SK-N-SH treated with all-trans-retinoic acid at 6 μM for 48 hours (cell line): Measurements from ENCODE around the gene CHCHD4.

Experiments used
- ATAC-seq: fragments of 200-7000 bp; cut with Tn5 transposase; 3 replicates; pipeline ENCODE4 v1.9.1; 2020; ENCODE audit warnings: mild to moderate bottlenecking, moderate library complexity
- CSDC2 ChIP-seq: fragments of 250-450 bp; sonication (Bioruptor Pico); IDR thresholded peaks from 2 replicates; pipeline ENCODE4 v1.5.0; 2020; ENCODE audit warnings: mild to moderate bottlenecking, moderate library complexity
- ESRRG ChIP-seq: fragments of 250-450 bp; sonication (Bioruptor Pico); IDR thresholded peaks from 2 replicates; pipeline ENCODE4 v1.6.1; 2021; ENCODE audit warnings: mild to moderate bottlenecking
- GLIS3 ChIP-seq: fragments of 250-450 bp; sonication (Bioruptor Pico); IDR thresholded peaks from 2 replicates; pipeline ENCODE4 v1.5.0; 2020; ENCODE audit warnings: mild to moderate bottlenecking, moderate library complexity
- ISL1 ChIP-seq: fragments of 250-450 bp; sonication (Bioruptor Pico); IDR thresholded peaks from 2 replicates; pipeline ENCODE4 v2.1.2; 2022; ENCODE audit warnings: mild to moderate bottlenecking, moderate library complexity
- OSR1 ChIP-seq: fragments of 250-450 bp; sonication (Bioruptor Pico); IDR thresholded peaks from 2 replicates; pipeline ENCODE4 v1.8.0; 2022; ENCODE audit warnings: moderate library complexity, mild to moderate bottlenecking, inconsistent platforms
- POU6F1 ChIP-seq: fragments of 250-450 bp; sonication (Bioruptor Pico); IDR thresholded peaks from 2 replicates; pipeline ENCODE4 v1.8.0; 2021; ENCODE audit warnings: low read depth, mild to moderate bottlenecking, moderate library complexity, borderline replicate concordance
- PPARA ChIP-seq: fragments of 250-450 bp; sonication (Bioruptor Pico); IDR thresholded peaks from 2 replicates; pipeline ENCODE4 v1.5.0; 2020; ENCODE audit warnings: mild to moderate bottlenecking, borderline replicate concordance
- RARB ChIP-seq: fragments of 250-450 bp; sonication (Bioruptor Pico); IDR thresholded peaks from 2 replicates; pipeline ENCODE4 v1.8.0; 2021; ENCODE audit warnings: mild to moderate bottlenecking, moderate library complexity
- SNAI2 ChIP-seq: fragments of 250-450 bp; sonication (Bioruptor Pico); IDR thresholded peaks from 2 replicates; pipeline ENCODE4 v1.5.0; 2020; ENCODE audit warnings: mild to moderate bottlenecking, moderate library complexity
- TCF4 ChIP-seq: fragments of 250-450 bp; sonication (Bioruptor Pico); IDR thresholded peaks from 2 replicates; pipeline ENCODE4 v1.8.0; 2021; ENCODE audit warnings: mild to moderate bottlenecking, moderate library complexity, borderline replicate concordance
- TOX ChIP-seq: fragments of 250-450 bp; sonication (Bioruptor Pico); IDR thresholded peaks from 2 replicates; pipeline ENCODE4 v1.8.0; 2021; ENCODE audit warnings: mild to moderate bottlenecking, moderate library complexity, borderline replicate concordance
- TSHZ2 ChIP-seq: fragments of 250-450 bp; sonication (Bioruptor Pico); IDR thresholded peaks from 2 replicates; pipeline ENCODE4 v1.5.0; 2020; ENCODE audit warnings: mild to moderate bottlenecking, moderate library complexity
- ZC3H10 ChIP-seq: fragments of 250-450 bp; sonication (Bioruptor Pico); IDR thresholded peaks from 2 replicates; pipeline ENCODE4 v1.5.1; 2021; ENCODE audit warnings: mild to moderate bottlenecking, moderate library complexity
- ZFP3 ChIP-seq: fragments of 250-450 bp; sonication (Bioruptor Pico); IDR thresholded peaks from 2 replicates; pipeline ENCODE4 v1.5.0; 2020; ENCODE audit warnings: mild to moderate bottlenecking, moderate library complexity
- ZFP30 ChIP-seq: fragments of 450-650 bp; formaldehyde crosslinking; IDR thresholded peaks from 2 replicates; pipeline ENCODE4 v1.5.0; 2022; ENCODE audit warnings: mild to moderate bottlenecking, moderate library complexity
- ZNF565 ChIP-seq: fragments of 450-650 bp; formaldehyde crosslinking; conservative IDR thresholded peaks from 2 replicates; pipeline ENCODE4 v1.5.0; 2020; ENCODE audit warnings: low read depth, mild to moderate bottlenecking, moderate library complexity
- ZNF70 ChIP-seq: fragments of 450-650 bp; formaldehyde crosslinking; IDR thresholded peaks from 2 replicates; pipeline ENCODE4 v1.5.0; 2020; ENCODE audit warnings: mild to moderate bottlenecking, moderate library complexity
- ZNF8 ChIP-seq: fragments of 450-650 bp; formaldehyde crosslinking; IDR thresholded peaks from 2 replicates; pipeline ENCODE4 v1.5.0; 2020; ENCODE audit warnings: mild to moderate bottlenecking, moderate library complexity
- TF ChIP-seq, protein P1 (sequence below): fragments of 250-450 bp; sonication (Bioruptor Pico); IDR thresholded peaks from 2 replicates; pipeline ENCODE4 v1.5.1; 2020; ENCODE audit warnings: low read depth, mild to moderate bottlenecking, moderate library complexity
- TF ChIP-seq, protein P2 (sequence below): fragments of 250-450 bp; sonication (Bioruptor Pico); IDR thresholded peaks from 2 replicates; pipeline ENCODE4 v1.5.1; 2021; ENCODE audit warnings: mild to moderate bottlenecking, moderate library complexity
- TF ChIP-seq, protein P3 (sequence below): fragments of 250-450 bp; sonication (Bioruptor Pico); IDR thresholded peaks from 2 replicates; pipeline ENCODE4 v1.8.0; 2020; ENCODE audit warnings: mild to moderate bottlenecking, moderate library complexity, borderline replicate concordance

Gene CHCHD4

GRCh38 chr3:14119651-14120050 lies 5.0 kb downstream of the CHCHD4 start:
- no peak for ATAC-seq
- no peak for TF ChIP-seq OSR1
- no peak for TF ChIP-seq TCF4
- TF ChIP-seq ESRRG (CRISPR knock-in tag), result no peak
- no peak for TF ChIP-seq PPARA (CRISPR knock-in tag)
- no peak for TF ChIP-seq ZC3H10 (CRISPR knock-in tag)
- TF ChIP-seq TOX, result no peak
- TF ChIP-seq, protein P1, sequence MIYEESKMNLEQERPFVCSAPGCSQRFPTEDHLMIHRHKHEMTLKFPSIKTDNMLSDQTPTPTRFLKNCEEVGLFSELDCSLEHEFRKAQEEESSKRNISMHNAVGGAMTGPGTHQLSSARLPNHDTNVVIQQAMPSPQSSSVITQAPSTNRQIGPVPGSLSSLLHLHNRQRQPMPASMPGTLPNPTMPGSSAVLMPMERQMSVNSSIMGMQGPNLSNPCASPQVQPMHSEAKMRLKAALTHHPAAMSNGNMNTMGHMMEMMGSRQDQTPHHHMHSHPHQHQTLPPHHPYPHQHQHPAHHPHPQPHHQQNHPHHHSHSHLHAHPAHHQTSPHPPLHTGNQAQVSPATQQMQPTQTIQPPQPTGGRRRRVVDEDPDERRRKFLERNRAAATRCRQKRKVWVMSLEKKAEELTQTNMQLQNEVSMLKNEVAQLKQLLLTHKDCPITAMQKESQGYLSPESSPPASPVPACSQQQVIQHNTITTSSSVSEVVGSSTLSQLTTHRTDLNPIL, result no peak
- TF ChIP-seq CSDC2 (CRISPR knock-in tag), result no peak
- no peak for TF ChIP-seq SNAI2
- TF ChIP-seq POU6F1 (CRISPR knock-in tag), result no peak
- TF ChIP-seq ZFP30 (CRISPR knock-in tag), result no peak

DNA sequence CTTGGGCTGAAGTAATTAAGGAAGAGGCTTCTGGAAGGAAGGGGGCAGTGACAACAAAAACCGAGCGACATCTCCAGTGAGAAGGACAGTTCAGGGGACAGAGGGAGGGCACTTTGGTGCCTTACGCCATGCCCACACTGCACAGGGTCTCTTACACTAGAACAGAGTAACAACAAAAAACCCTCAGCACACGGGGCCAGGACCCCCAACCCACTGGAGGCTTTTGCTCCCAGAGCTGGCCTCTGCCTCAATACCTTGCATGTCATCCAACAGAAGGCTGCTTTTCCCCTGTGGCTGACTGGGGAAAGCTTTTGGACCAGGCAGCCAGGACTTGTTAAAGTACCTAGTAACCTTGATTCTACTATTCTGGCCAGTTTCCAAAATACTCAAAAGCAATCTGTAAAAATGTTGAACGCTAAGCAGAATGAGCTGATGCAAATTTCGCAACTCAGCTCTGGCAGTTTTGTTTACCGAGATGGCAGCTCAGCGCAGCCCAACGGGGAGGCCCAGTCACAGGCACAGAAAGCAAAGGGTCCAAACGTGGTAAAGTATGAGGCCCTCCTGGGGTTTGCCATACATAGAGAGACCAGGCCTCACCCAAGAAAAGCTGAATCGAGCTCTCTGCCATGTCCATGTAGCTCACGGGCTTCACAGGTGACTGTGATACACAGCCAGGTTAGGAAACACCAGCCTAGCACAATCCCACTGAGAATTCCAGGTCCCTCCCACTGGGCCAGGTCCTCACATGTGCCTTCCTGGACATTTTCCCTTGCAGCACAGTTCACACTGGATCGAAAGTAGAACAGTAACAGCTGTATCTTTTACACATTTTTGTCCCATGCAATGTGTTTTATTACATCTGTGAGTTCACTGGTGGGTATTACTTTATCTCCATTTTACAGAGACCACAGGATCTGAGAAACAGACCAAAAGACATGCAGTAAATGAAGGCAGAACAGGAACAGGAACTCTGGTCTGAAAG lies 6.0 kb downstream of the CHCHD4 start:
- no peak for TF ChIP-seq ZFP30 (CRISPR knock-in tag)
- TF ChIP-seq, protein P1, result no peak
- TF ChIP-seq ZC3H10 (CRISPR knock-in tag), result no peak
- no peak for TF ChIP-seq PPARA (CRISPR knock-in tag)
- no peak for TF ChIP-seq SNAI2
- TF ChIP-seq CSDC2 (CRISPR knock-in tag), result no peak
- TF ChIP-seq ISL1 (CRISPR knock-in tag), result no peak
- TF ChIP-seq, protein P2, sequence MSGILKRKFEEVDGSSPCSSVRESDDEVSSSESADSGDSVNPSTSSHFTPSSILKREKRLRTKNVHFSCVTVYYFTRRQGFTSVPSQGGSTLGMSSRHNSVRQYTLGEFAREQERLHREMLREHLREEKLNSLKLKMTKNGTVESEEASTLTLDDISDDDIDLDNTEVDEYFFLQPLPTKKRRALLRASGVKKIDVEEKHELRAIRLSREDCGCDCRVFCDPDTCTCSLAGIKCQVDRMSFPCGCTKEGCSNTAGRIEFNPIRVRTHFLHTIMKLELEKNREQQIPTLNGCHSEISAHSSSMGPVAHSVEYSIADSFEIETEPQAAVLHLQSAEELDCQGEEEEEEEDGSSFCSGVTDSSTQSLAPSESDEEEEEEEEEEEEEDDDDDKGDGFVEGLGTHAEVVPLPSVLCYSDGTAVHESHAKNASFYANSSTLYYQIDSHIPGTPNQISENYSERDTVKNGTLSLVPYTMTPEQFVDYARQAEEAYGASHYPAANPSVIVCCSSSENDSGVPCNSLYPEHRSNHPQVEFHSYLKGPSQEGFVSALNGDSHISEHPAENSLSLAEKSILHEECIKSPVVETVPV, result no peak
- TF ChIP-seq ESRRG (CRISPR knock-in tag), result no peak
- no peak for TF ChIP-seq ZNF70 (CRISPR knock-in tag)
- no peak for TF ChIP-seq TOX
- TF ChIP-seq GLIS3 (CRISPR knock-in tag), result no peak
- TF ChIP-seq, protein P3, sequence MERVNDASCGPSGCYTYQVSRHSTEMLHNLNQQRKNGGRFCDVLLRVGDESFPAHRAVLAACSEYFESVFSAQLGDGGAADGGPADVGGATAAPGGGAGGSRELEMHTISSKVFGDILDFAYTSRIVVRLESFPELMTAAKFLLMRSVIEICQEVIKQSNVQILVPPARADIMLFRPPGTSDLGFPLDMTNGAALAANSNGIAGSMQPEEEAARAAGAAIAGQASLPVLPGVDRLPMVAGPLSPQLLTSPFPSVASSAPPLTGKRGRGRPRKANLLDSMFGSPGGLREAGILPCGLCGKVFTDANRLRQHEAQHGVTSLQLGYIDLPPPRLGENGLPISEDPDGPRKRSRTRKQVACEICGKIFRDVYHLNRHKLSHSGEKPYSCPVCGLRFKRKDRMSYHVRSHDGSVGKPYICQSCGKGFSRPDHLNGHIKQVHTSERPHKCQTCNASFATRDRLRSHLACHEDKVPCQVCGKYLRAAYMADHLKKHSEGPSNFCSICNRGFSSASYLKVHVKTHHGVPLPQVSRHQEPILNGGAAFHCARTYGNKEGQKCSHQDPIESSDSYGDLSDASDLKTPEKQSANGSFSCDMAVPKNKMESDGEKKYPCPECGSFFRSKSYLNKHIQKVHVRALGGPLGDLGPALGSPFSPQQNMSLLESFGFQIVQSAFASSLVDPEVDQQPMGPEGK (CRISPR knock-in tag), result no peak
- TF ChIP-seq ZNF565 (CRISPR knock-in tag), result no peak
- no peak for TF ChIP-seq RARB
- no peak for TF ChIP-seq OSR1
- TF ChIP-seq ZFP3 (CRISPR knock-in tag), result no peak
- TF ChIP-seq ZNF8, result no peak
- TF ChIP-seq TSHZ2 (CRISPR knock-in tag), result no peak
- no peak for ATAC-seq
